SK-N-SH treated with all-trans-retinoic acid at 6 μM for 48 hours (cell line): ENCODE results near the gene TAX1BP3.

ENCODE experiments used
- ATAC-seq: fragments of 200-7000 bp; cut with Tn5 transposase; 3 replicates; pipeline ENCODE4 v1.9.1; 2020; ENCODE audit warnings: mild to moderate bottlenecking, moderate library complexity
- ARNTL ChIP-seq: fragments of 450-650 bp; formaldehyde crosslinking; IDR thresholded peaks from 2 replicates; pipeline ENCODE4 v1.5.0; 2020; ENCODE audit warnings: low read depth, mild to moderate bottlenecking, moderate library complexity, borderline replicate concordance
- CSDC2 ChIP-seq: fragments of 250-450 bp; sonication (Bioruptor Pico); IDR thresholded peaks from 2 replicates; pipeline ENCODE4 v1.5.0; 2020; ENCODE audit warnings: mild to moderate bottlenecking, moderate library complexity
- GLIS3 ChIP-seq: fragments of 250-450 bp; sonication (Bioruptor Pico); IDR thresholded peaks from 2 replicates; pipeline ENCODE4 v1.5.0; 2020; ENCODE audit warnings: mild to moderate bottlenecking, moderate library complexity
- ISL1 ChIP-seq: fragments of 250-450 bp; sonication (Bioruptor Pico); IDR thresholded peaks from 2 replicates; pipeline ENCODE4 v2.1.2; 2022; ENCODE audit warnings: mild to moderate bottlenecking, moderate library complexity
- OSR1 ChIP-seq: fragments of 250-450 bp; sonication (Bioruptor Pico); IDR thresholded peaks from 2 replicates; pipeline ENCODE4 v1.8.0; 2022; ENCODE audit warnings: moderate library complexity, mild to moderate bottlenecking, inconsistent platforms
- PATZ1 ChIP-seq: fragments of 250-450 bp; sonication (Bioruptor Pico); IDR thresholded peaks from 2 replicates; pipeline ENCODE4 v1.8.0; 2020; ENCODE audit warnings: mild to moderate bottlenecking, moderate library complexity, borderline replicate concordance
- PPARA ChIP-seq: fragments of 250-450 bp; sonication (Bioruptor Pico); IDR thresholded peaks from 2 replicates; pipeline ENCODE4 v1.5.0; 2020; ENCODE audit warnings: mild to moderate bottlenecking, borderline replicate concordance
- RARB ChIP-seq: fragments of 250-450 bp; sonication (Bioruptor Pico); IDR thresholded peaks from 2 replicates; pipeline ENCODE4 v1.8.0; 2021; ENCODE audit warnings: mild to moderate bottlenecking, moderate library complexity
- SNAI2 ChIP-seq: fragments of 250-450 bp; sonication (Bioruptor Pico); IDR thresholded peaks from 2 replicates; pipeline ENCODE4 v1.5.0; 2020; ENCODE audit warnings: mild to moderate bottlenecking, moderate library complexity
- TCF4 ChIP-seq: fragments of 250-450 bp; sonication (Bioruptor Pico); IDR thresholded peaks from 2 replicates; pipeline ENCODE4 v1.8.0; 2021; ENCODE audit warnings: mild to moderate bottlenecking, moderate library complexity, borderline replicate concordance
- TOX ChIP-seq: fragments of 250-450 bp; sonication (Bioruptor Pico); IDR thresholded peaks from 2 replicates; pipeline ENCODE4 v1.8.0; 2021; ENCODE audit warnings: mild to moderate bottlenecking, moderate library complexity, borderline replicate concordance
- ZC3H10 ChIP-seq: fragments of 250-450 bp; sonication (Bioruptor Pico); IDR thresholded peaks from 2 replicates; pipeline ENCODE4 v1.5.1; 2021; ENCODE audit warnings: mild to moderate bottlenecking, moderate library complexity
- ZFP3 ChIP-seq: fragments of 250-450 bp; sonication (Bioruptor Pico); IDR thresholded peaks from 2 replicates; pipeline ENCODE4 v1.5.0; 2020; ENCODE audit warnings: mild to moderate bottlenecking, moderate library complexity
- ZFP30 ChIP-seq: fragments of 450-650 bp; formaldehyde crosslinking; IDR thresholded peaks from 2 replicates; pipeline ENCODE4 v1.5.0; 2022; ENCODE audit warnings: mild to moderate bottlenecking, moderate library complexity
- ZNF70 ChIP-seq: fragments of 450-650 bp; formaldehyde crosslinking; IDR thresholded peaks from 2 replicates; pipeline ENCODE4 v1.5.0; 2020; ENCODE audit warnings: mild to moderate bottlenecking, moderate library complexity
- TF ChIP-seq, protein P1 (sequence below): fragments of 250-450 bp; sonication (Bioruptor Pico); IDR thresholded peaks from 2 replicates; pipeline ENCODE4 v1.5.0; 2020; ENCODE audit warnings: mild to moderate bottlenecking, moderate library complexity
- TF ChIP-seq, protein P2 (sequence below): fragments of 250-450 bp; sonication (Bioruptor Pico); IDR thresholded peaks from 2 replicates; pipeline ENCODE4 v1.5.1; 2020; ENCODE audit warnings: low read depth, mild to moderate bottlenecking, moderate library complexity
- TF ChIP-seq, protein P3 (sequence below): fragments of 250-450 bp; sonication (Bioruptor Pico); IDR thresholded peaks from 2 replicates; pipeline ENCODE4 v1.8.0; 2021; ENCODE audit warnings: low read depth, mild to moderate bottlenecking, moderate library complexity, borderline replicate concordance

The TAX1BP3 gene

DNA sequence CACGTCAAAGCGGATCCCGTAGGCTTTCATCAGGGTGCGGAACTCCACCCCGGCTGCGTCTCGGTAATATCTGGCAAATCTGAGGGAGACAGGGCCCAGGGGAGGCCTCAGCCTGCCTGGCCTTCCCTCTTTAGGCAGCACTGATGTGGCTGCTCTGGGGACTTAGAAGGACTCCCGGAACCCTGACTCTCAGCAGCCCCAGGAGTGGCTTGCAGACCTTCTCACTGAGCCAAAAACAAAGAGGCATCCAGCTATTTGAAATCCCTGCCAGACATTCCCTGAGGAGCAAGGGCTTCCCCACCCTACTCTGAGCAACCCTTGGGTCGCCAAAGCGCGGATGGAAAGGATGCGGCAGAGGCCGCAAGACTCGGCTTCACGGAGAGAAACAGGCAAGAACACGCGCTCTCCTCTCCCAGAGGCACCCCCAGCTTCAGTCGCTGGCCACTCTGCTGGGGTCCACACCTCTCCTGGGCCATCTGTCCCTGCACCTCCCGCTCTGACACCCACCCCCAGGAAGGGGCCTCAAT, 19.7 kb upstream of the TAX1BP3 start (continued):
- TF ChIP-seq ZFP3 (CRISPR knock-in tag), result no peak
- TF ChIP-seq, all 23 proteins: peak for 0

DNA sequence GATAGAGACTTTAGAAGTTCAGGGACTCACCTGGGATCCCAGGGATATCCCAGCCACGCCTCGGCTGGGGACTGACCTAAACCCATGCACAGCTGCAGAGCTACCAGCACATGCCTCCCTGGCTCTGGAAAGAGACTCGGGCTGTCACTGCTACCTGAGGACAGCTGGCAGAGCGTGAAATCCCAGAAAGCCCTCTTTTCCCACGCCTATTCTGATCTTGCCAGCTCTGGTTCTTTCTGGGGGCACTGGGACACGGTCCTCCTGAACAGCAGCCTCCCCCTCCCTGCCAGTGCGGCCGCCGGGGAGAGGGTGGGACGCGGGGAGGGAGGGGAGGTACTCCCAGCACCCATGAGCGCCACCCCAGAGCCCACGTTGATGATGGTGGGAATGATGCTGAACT, 16.8 kb upstream of the TAX1BP3 start:
- no peak for ATAC-seq
- TF ChIP-seq ZFP3 (CRISPR knock-in tag) (no peak), ZC3H10 (CRISPR knock-in tag) (no peak), PATZ1 (no peak)

- peak; percentile 86 for ATAC-seq
- TF ChIP-seq, protein P1, sequence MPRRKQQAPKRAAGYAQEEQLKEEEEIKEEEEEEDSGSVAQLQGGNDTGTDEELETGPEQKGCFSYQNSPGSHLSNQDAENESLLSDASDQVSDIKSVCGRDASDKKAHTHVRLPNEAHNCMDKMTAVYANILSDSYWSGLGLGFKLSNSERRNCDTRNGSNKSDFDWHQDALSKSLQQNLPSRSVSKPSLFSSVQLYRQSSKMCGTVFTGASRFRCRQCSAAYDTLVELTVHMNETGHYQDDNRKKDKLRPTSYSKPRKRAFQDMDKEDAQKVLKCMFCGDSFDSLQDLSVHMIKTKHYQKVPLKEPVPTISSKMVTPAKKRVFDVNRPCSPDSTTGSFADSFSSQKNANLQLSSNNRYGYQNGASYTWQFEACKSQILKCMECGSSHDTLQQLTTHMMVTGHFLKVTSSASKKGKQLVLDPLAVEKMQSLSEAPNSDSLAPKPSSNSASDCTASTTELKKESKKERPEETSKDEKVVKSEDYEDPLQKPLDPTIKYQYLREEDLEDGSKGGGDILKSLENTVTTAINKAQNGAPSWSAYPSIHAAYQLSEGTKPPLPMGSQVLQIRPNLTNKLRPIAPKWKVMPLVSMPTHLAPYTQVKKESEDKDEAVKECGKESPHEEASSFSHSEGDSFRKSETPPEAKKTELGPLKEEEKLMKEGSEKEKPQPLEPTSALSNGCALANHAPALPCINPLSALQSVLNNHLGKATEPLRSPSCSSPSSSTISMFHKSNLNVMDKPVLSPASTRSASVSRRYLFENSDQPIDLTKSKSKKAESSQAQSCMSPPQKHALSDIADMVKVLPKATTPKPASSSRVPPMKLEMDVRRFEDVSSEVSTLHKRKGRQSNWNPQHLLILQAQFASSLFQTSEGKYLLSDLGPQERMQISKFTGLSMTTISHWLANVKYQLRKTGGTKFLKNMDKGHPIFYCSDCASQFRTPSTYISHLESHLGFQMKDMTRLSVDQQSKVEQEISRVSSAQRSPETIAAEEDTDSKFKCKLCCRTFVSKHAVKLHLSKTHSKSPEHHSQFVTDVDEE (CRISPR knock-in tag), result no peak
- TF ChIP-seq, protein P2, sequence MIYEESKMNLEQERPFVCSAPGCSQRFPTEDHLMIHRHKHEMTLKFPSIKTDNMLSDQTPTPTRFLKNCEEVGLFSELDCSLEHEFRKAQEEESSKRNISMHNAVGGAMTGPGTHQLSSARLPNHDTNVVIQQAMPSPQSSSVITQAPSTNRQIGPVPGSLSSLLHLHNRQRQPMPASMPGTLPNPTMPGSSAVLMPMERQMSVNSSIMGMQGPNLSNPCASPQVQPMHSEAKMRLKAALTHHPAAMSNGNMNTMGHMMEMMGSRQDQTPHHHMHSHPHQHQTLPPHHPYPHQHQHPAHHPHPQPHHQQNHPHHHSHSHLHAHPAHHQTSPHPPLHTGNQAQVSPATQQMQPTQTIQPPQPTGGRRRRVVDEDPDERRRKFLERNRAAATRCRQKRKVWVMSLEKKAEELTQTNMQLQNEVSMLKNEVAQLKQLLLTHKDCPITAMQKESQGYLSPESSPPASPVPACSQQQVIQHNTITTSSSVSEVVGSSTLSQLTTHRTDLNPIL (CRISPR knock-in tag), result no peak
- TF ChIP-seq ARNTL, result no peak
- no peak for TF ChIP-seq RARB (CRISPR knock-in tag)
- no peak for TF ChIP-seq ISL1 (CRISPR knock-in tag)
- no peak for TF ChIP-seq OSR1 (CRISPR knock-in tag)
- TF ChIP-seq, protein P3, sequence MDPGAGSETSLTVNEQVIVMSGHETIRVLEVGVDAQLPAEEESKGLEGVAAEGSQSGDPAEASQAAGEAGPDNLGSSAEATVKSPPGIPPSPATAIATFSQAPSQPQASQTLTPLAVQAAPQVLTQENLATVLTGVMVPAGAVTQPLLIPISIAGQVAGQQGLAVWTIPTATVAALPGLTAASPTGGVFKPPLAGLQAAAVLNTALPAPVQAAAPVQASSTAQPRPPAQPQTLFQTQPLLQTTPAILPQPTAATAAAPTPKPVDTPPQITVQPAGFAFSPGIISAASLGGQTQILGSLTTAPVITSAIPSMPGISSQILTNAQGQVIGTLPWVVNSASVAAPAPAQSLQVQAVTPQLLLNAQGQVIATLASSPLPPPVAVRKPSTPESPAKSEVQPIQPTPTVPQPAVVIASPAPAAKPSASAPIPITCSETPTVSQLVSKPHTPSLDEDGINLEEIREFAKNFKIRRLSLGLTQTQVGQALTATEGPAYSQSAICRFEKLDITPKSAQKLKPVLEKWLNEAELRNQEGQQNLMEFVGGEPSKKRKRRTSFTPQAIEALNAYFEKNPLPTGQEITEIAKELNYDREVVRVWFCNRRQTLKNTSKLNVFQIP (CRISPR knock-in tag), result no peak
- TF ChIP-seq ZFP30 (CRISPR knock-in tag), result no peak
- no peak for TF ChIP-seq CSDC2 (CRISPR knock-in tag)
- TF ChIP-seq PPARA, result no peak
- no peak for TF ChIP-seq TOX (CRISPR knock-in tag)
- TF ChIP-seq TCF4 (CRISPR knock-in tag), result no peak
- no peak for TF ChIP-seq ZNF70 (CRISPR knock-in tag)
- no peak for TF ChIP-seq ZC3H10 (CRISPR knock-in tag)
These were observed 14.7 kb upstream of the TAX1BP3 start for GRCh38 chr17:3683054-3683511.

- no peak for ATAC-seq
- TF ChIP-seq ZFP3 (CRISPR knock-in tag) (no peak), ZFP30 (CRISPR knock-in tag) (no peak), TCF4 (CRISPR knock-in tag) (no peak), ISL1 (CRISPR knock-in tag) (no peak), RARB (CRISPR knock-in tag) (no peak), SNAI2 (CRISPR knock-in tag) (no peak), GLIS3 (no peak)
- TF ChIP-seq, protein P2 (CRISPR knock-in tag), result no peak
These were observed 13.7 kb upstream of the TAX1BP3 start for GRCh38 chr17:3682033-3682432.
